MM.1S (cell line): ENCODE results near the gene COPS2.

Experiments
- DNase-seq: peaks from one replicate; pipeline ENCODE4 v3.0.0-alpha.2; 2015
- H2AFZ ChIP-seq: fragments of 300-600 bp; sonication (generic); 2 replicates; pipeline ENCODE4 v1.6.0; 2016; ENCODE audit warnings: antibody characterized with exemption, low read length
- H3F3A ChIP-seq: fragments of 300-600 bp; sonication (generic); 2 replicates; pipeline ENCODE4 v1.6.1; 2016; ENCODE audit warnings: mild to moderate bottlenecking, antibody characterized with exemption, low read length, moderate library complexity, mixed read lengths; ENCODE audit not compliant: insufficient read depth
- H3K27ac ChIP-seq: fragments of 300-600 bp; sonication (generic); 2 replicates; pipeline ENCODE4 v1.5.1; 2016; ENCODE audit warnings: mild to moderate bottlenecking, low read length
- H3K27me3 ChIP-seq: fragments of 300-600 bp; sonication (generic); replicated peaks from 2 replicates; pipeline ENCODE4 v1.6.0; 2016; ENCODE audit warnings: low read length; ENCODE audit not compliant: insufficient read depth
- H3K36me3 ChIP-seq: fragments of 300-600 bp; sonication (generic); replicated peaks from 2 replicates; pipeline ENCODE4 v1.6.1; 2016; ENCODE audit warnings: mild to moderate bottlenecking, low read length, mixed read lengths; ENCODE audit not compliant: insufficient read depth
- H3K4me1 ChIP-seq: fragments of 300-600 bp; sonication (generic); 2 replicates; pipeline ENCODE4 v1.6.1; 2016; ENCODE audit warnings: low read length, mixed read lengths
- H3K4me2 ChIP-seq: fragments of 300-600 bp; sonication (generic); 2 replicates; pipeline ENCODE4 v1.6.0; 2016; ENCODE audit warnings: low read depth, low read length
- H3K4me3 ChIP-seq: fragments of 300-600 bp; sonication (generic); 2 replicates; pipeline ENCODE4 v1.5.1; 2016; ENCODE audit warnings: low read length, mixed read lengths
- H3K79me2 ChIP-seq: fragments of 300-600 bp; sonication (generic); 2 replicates; pipeline ENCODE4 v1.6.1; 2016; ENCODE audit warnings: mixed run types, low read length, mixed read lengths
- H3K9ac ChIP-seq: fragments of 300-600 bp; sonication (generic); 2 replicates; pipeline ENCODE4 v1.6.1; 2016; ENCODE audit warnings: low read length, mixed read lengths
- H3K9me2 ChIP-seq: fragments of 300-600 bp; sonication (generic); replicated peaks from 2 replicates; pipeline ENCODE4 v1.6.1; 2016; ENCODE audit warnings: mild to moderate bottlenecking, low read length, mixed read lengths; ENCODE audit not compliant: insufficient read depth
- H3K9me3 ChIP-seq: fragments of 300-600 bp; sonication (generic); replicated peaks from 2 replicates; pipeline ENCODE4 v1.6.1; 2016; ENCODE audit warnings: mild to moderate bottlenecking, low read length, mixed read lengths; ENCODE audit not compliant: insufficient read depth
- H4K20me1 ChIP-seq: fragments of 300-600 bp; sonication (generic); 2 replicates; pipeline ENCODE4 v1.6.1; 2016; ENCODE audit warnings: mild to moderate bottlenecking, low read length, moderate library complexity, mixed read lengths; ENCODE audit not compliant: insufficient read depth
- EZH2 ChIP-seq: fragments of 300-600 bp; sonication (generic); optimal IDR thresholded peaks from 2 replicates; pipeline ENCODE3; 2017; ENCODE audit warnings: low read depth, mild to moderate bottlenecking, antibody characterized with exemption, low read length, mixed read lengths
- EZH2phosphoT487 ChIP-seq: fragments of 300-600 bp; sonication (generic); IDR thresholded peaks from 2 replicates; pipeline ENCODE4 v1.6.1; 2018; ENCODE audit warnings: antibody characterized with exemption, low read length
- TF ChIP-seq, protein P1 (sequence below): fragments of 300-600 bp; sonication (generic); IDR thresholded peaks from 2 replicates; pipeline ENCODE4 v1.5.1; 2016; ENCODE audit warnings: antibody characterized with exemption, low read length, mixed read lengths

Gene COPS2

DNA sequence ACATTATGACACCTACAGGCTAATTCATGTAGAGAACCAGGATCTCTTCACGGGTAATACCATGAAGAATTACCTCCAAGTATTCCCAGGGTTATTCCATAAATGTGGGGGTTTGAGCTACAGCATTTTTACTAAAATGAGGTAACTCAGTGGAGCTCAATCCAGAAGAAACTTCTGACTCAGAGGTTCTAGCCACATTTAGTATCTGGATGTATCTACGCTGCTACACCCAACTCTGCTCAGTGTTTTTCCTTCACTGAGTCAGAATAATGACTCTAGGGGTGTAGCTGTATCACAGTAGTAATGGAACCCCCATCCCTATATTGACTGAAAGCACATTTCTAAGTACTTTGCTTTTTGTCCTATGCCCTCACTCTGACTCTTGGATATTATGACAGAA is 52.4 kb downstream of the COPS2 start:
- Histone ChIP-seq H3K4me2 (no peak overlapping the region), H3K9me3 (no peaks in the 10 kb centered on the region), H3K27ac (no peak overlapping the region), H3K36me3 (0 out of 2 replicates have a peak, but pooled peaks cover 3% of the 10 kb centered on the region), H3K9ac (no peak overlapping the region), H3K79me2 (no peaks in the 10 kb centered on the region), H3K9me2 (no peaks in the 10 kb centered on the region), H3K27me3 (no peaks in the 10 kb centered on the region), H3K4me1 (no peaks in the 10 kb centered on the region), H3K4me3 (no peak overlapping the region), H4K20me1 (no peaks in the 10 kb centered on the region), H2AFZ (no peak overlapping the region), H3F3A (no peaks in the 10 kb centered on the region)
- TF ChIP-seq EZH2phosphoT487, result no peak
- TF ChIP-seq, protein P1, sequence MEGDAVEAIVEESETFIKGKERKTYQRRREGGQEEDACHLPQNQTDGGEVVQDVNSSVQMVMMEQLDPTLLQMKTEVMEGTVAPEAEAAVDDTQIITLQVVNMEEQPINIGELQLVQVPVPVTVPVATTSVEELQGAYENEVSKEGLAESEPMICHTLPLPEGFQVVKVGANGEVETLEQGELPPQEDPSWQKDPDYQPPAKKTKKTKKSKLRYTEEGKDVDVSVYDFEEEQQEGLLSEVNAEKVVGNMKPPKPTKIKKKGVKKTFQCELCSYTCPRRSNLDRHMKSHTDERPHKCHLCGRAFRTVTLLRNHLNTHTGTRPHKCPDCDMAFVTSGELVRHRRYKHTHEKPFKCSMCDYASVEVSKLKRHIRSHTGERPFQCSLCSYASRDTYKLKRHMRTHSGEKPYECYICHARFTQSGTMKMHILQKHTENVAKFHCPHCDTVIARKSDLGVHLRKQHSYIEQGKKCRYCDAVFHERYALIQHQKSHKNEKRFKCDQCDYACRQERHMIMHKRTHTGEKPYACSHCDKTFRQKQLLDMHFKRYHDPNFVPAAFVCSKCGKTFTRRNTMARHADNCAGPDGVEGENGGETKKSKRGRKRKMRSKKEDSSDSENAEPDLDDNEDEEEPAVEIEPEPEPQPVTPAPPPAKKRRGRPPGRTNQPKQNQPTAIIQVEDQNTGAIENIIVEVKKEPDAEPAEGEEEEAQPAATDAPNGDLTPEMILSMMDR, result no peak
- no peak for DNase-seq

DNA sequence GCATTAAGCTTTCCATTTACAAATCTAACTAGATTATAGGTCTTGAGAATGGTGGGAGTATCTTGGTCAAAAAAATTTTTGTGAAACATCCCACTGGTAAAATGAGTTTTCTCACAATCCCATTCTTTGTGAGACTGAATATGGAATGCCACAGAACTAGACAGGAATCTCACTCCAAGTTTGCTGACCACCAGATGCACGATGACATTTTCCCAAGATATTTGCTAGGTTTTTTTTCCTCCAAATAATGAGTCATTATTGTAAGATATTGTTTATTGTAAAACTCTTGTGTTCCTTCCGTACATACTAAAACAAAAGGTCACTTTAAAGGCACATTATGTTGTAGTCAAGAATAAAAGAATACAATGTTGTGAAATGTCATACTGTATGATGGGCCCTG is 53.9 kb downstream of the COPS2 start:
- no peaks in the 10 kb centered on the region for H3K27me3 ChIP-seq
- no peaks in the 10 kb centered on the region for H3K79me2 ChIP-seq
- no peak for TF ChIP-seq EZH2
- TF ChIP-seq, protein P1, result no peak
- TF ChIP-seq EZH2phosphoT487, result no peak
- no peak overlapping the region for H3K4me3 ChIP-seq
- 0 out of 2 replicates have a peak, but pooled peaks cover under 1% of the 10 kb centered on the region for H3K36me3 ChIP-seq
- no peak overlapping the region for H3K9ac ChIP-seq
- no peak for DNase-seq
- no peaks in the 10 kb centered on the region for H3K9me2 ChIP-seq
- no peak overlapping the region for H3K4me2 ChIP-seq
- H3K9me3 ChIP-seq, result no peaks in the 10 kb centered on the region
- no peaks in the 10 kb centered on the region for H4K20me1 ChIP-seq
- no peaks in the 10 kb centered on the region for H3F3A ChIP-seq
- H2AFZ ChIP-seq, result no peak overlapping the region
- no peaks in the 10 kb centered on the region for H3K4me1 ChIP-seq
- no peak overlapping the region for H3K27ac ChIP-seq

DNA sequence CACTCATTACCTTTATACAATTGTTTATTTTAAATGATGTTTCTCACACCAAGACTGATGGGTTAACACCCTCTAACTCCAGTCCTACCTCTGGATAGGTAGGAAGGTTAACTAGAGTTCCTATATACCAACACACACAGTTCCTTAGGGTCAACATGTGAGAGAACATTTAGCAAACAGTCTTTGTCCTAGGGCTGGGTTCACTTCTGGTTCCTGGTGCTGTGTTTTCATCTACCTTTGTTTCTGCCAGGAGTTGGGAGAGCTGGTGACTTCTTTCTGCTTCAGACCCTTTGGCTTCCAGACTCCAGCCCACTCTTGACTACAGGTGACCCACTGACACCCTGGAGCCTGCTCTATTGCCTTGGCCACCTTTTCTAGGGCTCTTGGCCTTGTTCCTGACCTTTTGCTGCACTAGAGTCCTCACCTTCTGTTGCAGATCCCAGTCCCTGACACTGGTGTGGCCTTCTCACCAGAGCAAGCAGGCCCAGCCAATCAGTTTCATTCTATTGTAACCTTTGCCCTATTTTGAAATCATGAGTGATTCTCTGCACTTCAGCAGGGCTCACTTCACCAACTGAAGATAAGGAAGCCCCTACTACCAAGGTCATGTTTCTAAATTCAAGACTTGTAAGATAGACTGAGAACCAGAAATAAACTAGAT is 59.2 kb downstream of the COPS2 start:
- Histone ChIP-seq H3K4me3 (no peak overlapping the region), H3K27ac (no peak overlapping the region), H3K4me2 (no peak overlapping the region), H3K9ac (no peak overlapping the region), H2AFZ (no peak overlapping the region), H3K9me2 (no peaks in the 10 kb centered on the region), H4K20me1 (no peaks in the 10 kb centered on the region), H3F3A (no peaks in the 10 kb centered on the region), H3K4me1 (no peaks in the 10 kb centered on the region), H3K9me3 (no peaks in the 10 kb centered on the region), H3K27me3 (no peaks in the 10 kb centered on the region), H3K79me2 (no peaks in the 10 kb centered on the region), H3K36me3 (no peaks in the 10 kb centered on the region)
- no peak for TF ChIP-seq EZH2
- no peak for TF ChIP-seq EZH2phosphoT487
- TF ChIP-seq, protein P1, result no peak
- no peak for DNase-seq
